Measurements from ENCODE around the gene ZIK1. TPM values are rescaled to one million over a fixed set of nuclear protein-coding genes. Genes with fewer than 3 reads are reported as not detected.

The ZIK1 gene
- total and polyA plus RNA-seq, 2 donors (not counting 3 experiments of a cell fraction or from before 2014, with no cell fraction given): 0.79 to 2.4 TPM

DNA sequence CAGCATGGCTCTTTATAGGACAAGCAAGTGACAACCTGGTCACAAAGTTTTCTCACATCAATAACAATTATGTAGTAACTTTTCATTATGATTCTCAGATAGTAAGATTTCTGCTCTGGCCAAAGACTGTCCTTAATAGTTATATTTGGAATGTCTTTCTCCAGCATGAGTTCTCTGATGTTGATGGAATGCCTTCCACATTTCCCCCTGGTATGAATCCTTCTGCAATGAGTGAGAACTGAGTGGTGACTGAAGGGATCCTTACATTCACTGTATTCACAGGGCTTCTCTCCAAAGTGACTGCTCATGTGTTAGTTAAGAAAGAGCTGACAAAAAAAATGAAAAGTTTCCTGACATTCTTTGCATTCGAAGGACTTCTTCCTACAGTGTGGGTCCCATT, 37.4 kb upstream of the ZIK1 start:
- H3K9ac ChIP-seq (replicated peaks; ENCODE audit: extremely low read depth, insufficient read depth, low read length): no peak overlapping the region
- H3K4me3 ChIP-seq (replicated peaks in 1 of 3; ENCODE audit: insufficient read depth in 1 of 3, low read depth in 1 of 3, low read length in 3 of 3): no peak overlapping the region
- FAIRE-seq: no peak
- H3K27me3 ChIP-seq (ENCODE audit: control insufficient read depth in 2 of 2, insufficient read depth in 2 of 2, low read length in 2 of 2): no peaks in the 10 kb centered on the region
- no peaks in the 10 kb centered on the region for H3K79me2 ChIP-seq (ENCODE audit: control insufficient read depth, insufficient read depth, low read length)
- H3K36me3 ChIP-seq (ENCODE audit: control insufficient read depth in 2 of 2, extremely low read depth in 1 of 2, insufficient read depth in 2 of 2, low read length in 2 of 2): peaks cover 21 to 22% of the 10 kb centered on the region in 2 experiments
- dilution Hi-C loops (cut with MboI; ENCODE audit: extremely low pct_ligation_motif_present, low sequenced_read_pairs): no loop called here
- H3K4me1 ChIP-seq (ENCODE audit: control insufficient read depth, extremely low read depth, insufficient read depth, low read length): no peaks in the 10 kb centered on the region
- TF ChIP-seq MYC (IDR thresholded peaks at IDR 0.05; ENCODE audit: low read depth, low read length): no peak
- TF ChIP-seq JUN (IDR thresholded peaks at IDR 0.05; ENCODE audit: borderline replicate concordance, insufficient read depth, insufficient read length, low read depth): no peak
- TF ChIP-seq, protein P1, sequence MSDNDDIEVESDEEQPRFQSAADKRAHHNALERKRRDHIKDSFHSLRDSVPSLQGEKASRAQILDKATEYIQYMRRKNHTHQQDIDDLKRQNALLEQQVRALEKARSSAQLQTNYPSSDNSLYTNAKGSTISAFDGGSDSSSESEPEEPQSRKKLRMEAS (IDR thresholded peaks at IDR 0.05; ENCODE audit: insufficient read depth, insufficient read length): no peak
- TF ChIP-seq POLR2A (IDR thresholded peaks at IDR 0.05; ENCODE audit: low read depth, low read length): no peak
- no peak for TF ChIP-seq POLR2AphosphoS5 (IDR thresholded peaks at IDR 0.05; ENCODE audit: insufficient read depth, low read depth, low read length)
- TF ChIP-seq FOS (IDR thresholded peaks at IDR 0.05; ENCODE audit: borderline replicate concordance, insufficient read depth, low read length): no peak
- TF ChIP-seq, protein P2, sequence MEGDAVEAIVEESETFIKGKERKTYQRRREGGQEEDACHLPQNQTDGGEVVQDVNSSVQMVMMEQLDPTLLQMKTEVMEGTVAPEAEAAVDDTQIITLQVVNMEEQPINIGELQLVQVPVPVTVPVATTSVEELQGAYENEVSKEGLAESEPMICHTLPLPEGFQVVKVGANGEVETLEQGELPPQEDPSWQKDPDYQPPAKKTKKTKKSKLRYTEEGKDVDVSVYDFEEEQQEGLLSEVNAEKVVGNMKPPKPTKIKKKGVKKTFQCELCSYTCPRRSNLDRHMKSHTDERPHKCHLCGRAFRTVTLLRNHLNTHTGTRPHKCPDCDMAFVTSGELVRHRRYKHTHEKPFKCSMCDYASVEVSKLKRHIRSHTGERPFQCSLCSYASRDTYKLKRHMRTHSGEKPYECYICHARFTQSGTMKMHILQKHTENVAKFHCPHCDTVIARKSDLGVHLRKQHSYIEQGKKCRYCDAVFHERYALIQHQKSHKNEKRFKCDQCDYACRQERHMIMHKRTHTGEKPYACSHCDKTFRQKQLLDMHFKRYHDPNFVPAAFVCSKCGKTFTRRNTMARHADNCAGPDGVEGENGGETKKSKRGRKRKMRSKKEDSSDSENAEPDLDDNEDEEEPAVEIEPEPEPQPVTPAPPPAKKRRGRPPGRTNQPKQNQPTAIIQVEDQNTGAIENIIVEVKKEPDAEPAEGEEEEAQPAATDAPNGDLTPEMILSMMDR (IDR thresholded peaks at IDR 0.05; ENCODE audit: extremely low read depth in 1 of 2, insufficient read depth in 1 of 2, low read depth in 1 of 2, low read length in 2 of 2): no peak
- no peak for TF ChIP-seq GATA2 (IDR thresholded peaks at IDR 0.05; ENCODE audit: insufficient read depth, insufficient read length, low read depth, low read length)
- no peak for TF ChIP-seq EZH2 (IDR thresholded peaks at IDR 0.05; ENCODE audit: borderline replicate concordance, low read depth, low read length, severe bottlenecking)
- ChIA-PET CTCF (no interaction called here), POLR2A (no interaction called here)
- no peak overlapping the region for H2AFZ ChIP-seq (ENCODE audit: low read depth, low read length)
- peaks cover 30% of the 10 kb centered on the region for H3K9me3 ChIP-seq (replicated peaks; ENCODE audit: control insufficient read depth, insufficient read depth, low read length)
- H3K4me2 ChIP-seq (ENCODE audit: insufficient read depth, low read length): no peak overlapping the region
- BruUV-seq (replicated peaks): no TSS peak
- intact Hi-C loops (cut with micrococcal nuclease): no loop called here
- H3K27ac ChIP-seq (ENCODE audit: insufficient read depth, low read depth, low read length): no peak overlapping the region
- H3K9me1 ChIP-seq (replicated peaks; ENCODE audit: control insufficient read depth, extremely low read depth, insufficient read depth, low read length): no peaks in the 10 kb centered on the region
- no peak for DNase-seq (ENCODE audit: low read depth, low spot score)
- H4K20me1 ChIP-seq (replicated peaks; ENCODE audit: control insufficient read depth, extremely low read depth, insufficient read depth, low read length): no peaks in the 10 kb centered on the region
